Chondrocyte (in vitro differentiated cells): ENCODE results near the gene RAB10. TPM values are rescaled to one million over a fixed set of nuclear protein-coding genes. Genes with fewer than 3 reads are reported as not detected.

Experiments used
- DNase-seq: peaks from one replicate; pipeline ENCODE4 v3.0.0; 2021; ENCODE audit warnings: mixed read lengths, low spot score
- H3K27ac Mint-ChIP-seq: one replicate; pipeline ENCODE4 v1.8.0; 2021; ENCODE audit warnings: mild to moderate bottlenecking, moderate library complexity, mixed read lengths; ENCODE audit not compliant: unreplicated experiment
- H3K27me3 Mint-ChIP-seq: 2 replicates; pipeline ENCODE4 v1.8.0; 2021; ENCODE audit warnings: low read depth, mixed read lengths
- H3K36me3 Mint-ChIP-seq: 2 replicates; pipeline ENCODE4 v1.8.0; 2021; ENCODE audit warnings: low read depth, mixed read lengths
- H3K4me1 Mint-ChIP-seq: 2 replicates; pipeline ENCODE4 v1.8.0; 2021; ENCODE audit warnings: low read depth, mild to moderate bottlenecking, mixed read lengths
- H3K4me3 Mint-ChIP-seq: one replicate; pipeline ENCODE4 v1.8.0; 2021; ENCODE audit warnings: mild to moderate bottlenecking, moderate library complexity, mixed read lengths; ENCODE audit not compliant: unreplicated experiment
- H3K9me3 Mint-ChIP-seq: 2 replicates; pipeline ENCODE4 v1.8.0; 2021; ENCODE audit warnings: low read depth, mixed read lengths
- long read RNA-seq: library from polyadenylated mRNA; stranded (forward); transcript quantifications from one replicate; pipeline ENCODE4 v2.0.0, GENCODE V29; 2021
- total RNA-seq: library from RNA; stranded (reverse); gene quantifications from 3 replicates; pipeline ENCODE4 v1.2.1, GENCODE V29; 2021
- TF ChIP-seq, protein P1 (sequence below): fragments of 200-600 bp; sonication (generic); IDR thresholded peaks from 2 replicates; pipeline ENCODE4 v1.5.0; 2021; ENCODE audit warnings: antibody characterized with exemption, mild to moderate bottlenecking, moderate library complexity

Gene RAB10
- total RNA-seq: 148 to 162 TPM (median 153 TPM) in 3 replicates
- long read RNA-seq, transcript RAB10-201 (6 exons, 3,535 nt): major isoform, 337 of 358 reads
- long read RNA-seq, partial matches to known transcripts: 11 of 358 reads
- long read RNA-seq, other reads (novel, unspliced or antisense): 8 of 358 reads

GRCh38 chr2:26033818-26034636, at the start of gene RAB10:
Gene RAB10, plus strand, starts transcription at chr2:26034084. Its CDS starts 525 bp downstream, at chr2:26034609.
- DNase-seq: peak; percentile 99
- no peaks in the 10 kb centered on the region for H3K27me3 Mint-ChIP-seq
- no peaks in the 10 kb centered on the region for H3K9me3 Mint-ChIP-seq
- TF ChIP-seq, protein P1, sequence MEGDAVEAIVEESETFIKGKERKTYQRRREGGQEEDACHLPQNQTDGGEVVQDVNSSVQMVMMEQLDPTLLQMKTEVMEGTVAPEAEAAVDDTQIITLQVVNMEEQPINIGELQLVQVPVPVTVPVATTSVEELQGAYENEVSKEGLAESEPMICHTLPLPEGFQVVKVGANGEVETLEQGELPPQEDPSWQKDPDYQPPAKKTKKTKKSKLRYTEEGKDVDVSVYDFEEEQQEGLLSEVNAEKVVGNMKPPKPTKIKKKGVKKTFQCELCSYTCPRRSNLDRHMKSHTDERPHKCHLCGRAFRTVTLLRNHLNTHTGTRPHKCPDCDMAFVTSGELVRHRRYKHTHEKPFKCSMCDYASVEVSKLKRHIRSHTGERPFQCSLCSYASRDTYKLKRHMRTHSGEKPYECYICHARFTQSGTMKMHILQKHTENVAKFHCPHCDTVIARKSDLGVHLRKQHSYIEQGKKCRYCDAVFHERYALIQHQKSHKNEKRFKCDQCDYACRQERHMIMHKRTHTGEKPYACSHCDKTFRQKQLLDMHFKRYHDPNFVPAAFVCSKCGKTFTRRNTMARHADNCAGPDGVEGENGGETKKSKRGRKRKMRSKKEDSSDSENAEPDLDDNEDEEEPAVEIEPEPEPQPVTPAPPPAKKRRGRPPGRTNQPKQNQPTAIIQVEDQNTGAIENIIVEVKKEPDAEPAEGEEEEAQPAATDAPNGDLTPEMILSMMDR: no peak
- peak within 1 kb of the TSS; percentile 82 for H3K4me3 Mint-ChIP-seq
- no peaks in the 10 kb centered on the region for H3K36me3 Mint-ChIP-seq
- H3K4me1 Mint-ChIP-seq: peaks cover 39% of the 10 kb centered on the region
- peak within 1 kb of the TSS; percentile 98 for H3K27ac Mint-ChIP-seq

GRCh38 chr2:25988134-25988533, 45.8 kb upstream of the RAB10 start:
- H3K36me3 Mint-ChIP-seq: no peaks in the 10 kb centered on the region
- peaks cover 9% of the 10 kb centered on the region for H3K4me1 Mint-ChIP-seq
- H3K27ac Mint-ChIP-seq: no peak overlapping the region
- TF ChIP-seq, protein P1: no peak
- H3K4me3 Mint-ChIP-seq: no peak overlapping the region
- peak; percentile 37 for DNase-seq
- H3K27me3 Mint-ChIP-seq: no peaks in the 10 kb centered on the region
- no peaks in the 10 kb centered on the region for H3K9me3 Mint-ChIP-seq

DNA sequence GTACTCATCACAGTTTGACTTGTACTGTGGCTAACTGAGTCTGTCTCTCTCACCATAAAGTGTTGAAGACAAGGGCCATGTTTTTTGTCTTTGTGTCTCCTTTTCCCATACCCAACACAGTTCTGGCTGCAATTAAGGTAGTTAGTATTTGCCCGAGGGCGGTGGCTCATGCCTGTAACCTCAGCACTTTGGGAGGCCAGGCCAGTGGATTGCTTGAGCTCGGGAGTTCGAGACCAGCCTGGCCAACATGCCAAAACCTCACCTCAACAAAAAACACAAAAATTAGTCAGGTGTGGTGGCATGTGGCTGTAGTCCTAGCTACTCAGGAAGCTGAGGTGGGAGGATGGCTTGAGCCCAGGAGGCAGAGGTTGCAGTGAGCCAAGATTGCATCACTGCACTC, 44.7 kb upstream of the RAB10 start:
- TF ChIP-seq, protein P1: no peak
- Mint-ChIP-seq H3K27ac (no peak overlapping the region), H3K9me3 (no peaks in the 10 kb centered on the region), H3K4me3 (no peak overlapping the region), H3K36me3 (no peaks in the 10 kb centered on the region), H3K27me3 (no peaks in the 10 kb centered on the region), H3K4me1 (peaks cover 9% of the 10 kb centered on the region)
- DNase-seq: peak; percentile 41

DNA sequence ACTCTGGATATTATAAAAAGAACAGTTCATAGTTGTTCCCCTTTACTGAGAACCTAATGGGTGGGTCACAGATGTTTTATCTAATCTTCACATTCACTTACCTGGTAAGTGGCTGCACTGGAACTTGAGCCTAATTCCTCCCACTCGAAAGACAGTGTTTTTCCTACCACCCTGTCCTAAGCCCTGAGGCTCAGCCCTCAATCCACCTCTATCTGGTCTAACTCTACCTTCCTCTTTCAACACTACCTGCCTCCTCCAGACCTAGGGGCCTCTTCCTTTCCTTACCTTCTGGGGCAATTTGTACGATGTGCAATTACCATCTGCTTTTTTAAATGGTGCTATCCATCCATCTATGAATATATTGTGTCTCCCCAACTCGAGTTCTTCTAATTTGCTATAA, 41.9 kb upstream of the RAB10 start:
- H3K4me3 Mint-ChIP-seq: no peak overlapping the region

GRCh38 chr2:25992556-25992955, 41.3 kb upstream of the RAB10 start:
- H3K9me3 Mint-ChIP-seq: peaks cover 8% of the 10 kb centered on the region
- TF ChIP-seq, protein P1: no peak
- no peaks in the 10 kb centered on the region for H3K36me3 Mint-ChIP-seq
- peaks cover 15% of the 10 kb centered on the region for H3K4me1 Mint-ChIP-seq
- no peak for DNase-seq
- H3K27me3 Mint-ChIP-seq: no peaks in the 10 kb centered on the region
- no peak overlapping the region for H3K4me3 Mint-ChIP-seq
- no peak overlapping the region for H3K27ac Mint-ChIP-seq

More for the DNA sequence above, 41.9 kb upstream of the RAB10 start:
- H3K9me3 Mint-ChIP-seq: peaks cover 8% of the 10 kb centered on the region
- H3K4me1 Mint-ChIP-seq: peaks cover 11% of the 10 kb centered on the region
- H3K27me3 Mint-ChIP-seq: no peaks in the 10 kb centered on the region
- TF ChIP-seq, protein P1: no peak
- H3K36me3 Mint-ChIP-seq: no peaks in the 10 kb centered on the region
- no peak overlapping the region for H3K27ac Mint-ChIP-seq
- DNase-seq: no peak
